ENCODE measurements around the gene LRGUK.

DNA sequence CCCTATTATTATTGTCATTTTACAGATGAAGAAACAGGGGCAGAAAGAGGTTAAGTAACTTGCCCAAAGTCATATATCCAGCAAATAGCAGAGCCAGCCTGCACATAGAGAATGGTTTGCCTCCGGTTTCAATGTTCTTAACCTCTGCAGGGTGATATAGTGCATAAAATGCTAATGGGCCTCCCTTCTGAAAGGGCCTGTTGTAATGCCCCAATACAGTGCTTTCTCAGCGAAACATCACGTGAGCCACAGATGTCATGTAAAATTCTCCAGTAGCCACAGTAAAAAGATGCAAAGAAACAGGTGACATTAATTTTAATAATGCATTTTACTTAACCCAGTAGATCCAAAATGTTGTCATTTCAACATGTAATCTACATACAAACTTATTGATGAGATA lies 38.1 kb downstream of the LRGUK start:
- TF ChIP-seq POLR2A (IDR thresholded peaks at IDR 0.05; ENCODE audit: low read length) = no peak
- TF ChIP-seq GATA1 (IDR thresholded peaks at IDR 0.05; ENCODE audit: low read depth, low read length) = no peak
